CD4-positive, alpha-beta T cell treated with Interleukin-6 for 4 hours (primary cell): ENCODE results near the gene CENPP.
"Not testable (repeated sequence)": the region's sequence is repeated elsewhere in the genome, so short reads cannot be mapped to it uniquely, and the experiment has no call there.

Source experiments
- DNase-seq: peaks from one replicate; pipeline ENCODE4 v3.0.0-alpha.2; 2020; ENCODE audit warnings: mixed read lengths

CENPP gene

GRCh38 chr9:92619601-92620300 is 294.0 kb downstream of the CENPP start:
- DNase-seq: no peak

GRCh38 chr9:92620845-92621244 is 295.1 kb downstream of the CENPP start:
- DNase-seq: no peak

- DNase-seq: not testable (repeated sequence)
These were observed 298.2 kb downstream of the CENPP start for GRCh38 chr9:92623936-92624335.

- no peak for DNase-seq
These were observed 300.7 kb downstream of the CENPP start for GRCh38 chr9:92626484-92626883.

- DNase-seq: no peak
These were observed 301.9 kb downstream of the CENPP start for GRCh38 chr9:92627651-92628050.

- no peak for DNase-seq
These were observed 305.9 kb downstream of the CENPP start for GRCh38 chr9:92631452-92632343.

GRCh38 chr9:92632641-92633040 is 306.9 kb downstream of the CENPP start:
- DNase-seq: no peak

GRCh38 chr9:92633614-92634278 is 308.0 kb downstream of the CENPP start:
- no peak for DNase-seq

- DNase-seq: peak; percentile 55
These were observed 309.2 kb downstream of the CENPP start for GRCh38 chr9:92634712-92635605.

- DNase-seq: no peak
These were observed 310.0 kb downstream of the CENPP start for GRCh38 chr9:92635760-92636159.

- no peak for DNase-seq
These were observed 310.9 kb downstream of the CENPP start for GRCh38 chr9:92636627-92637026.

GRCh38 chr9:92637326-92637725 is 311.6 kb downstream of the CENPP start:
- DNase-seq: no peak

GRCh38 chr9:92637886-92638620 is 312.3 kb downstream of the CENPP start:
- no peak for DNase-seq

GRCh38 chr9:92638621-92639101 is 312.9 kb downstream of the CENPP start:
- no peak for DNase-seq

GRCh38 chr9:92639124-92639523 is 313.4 kb downstream of the CENPP start:
- no peak for DNase-seq

- DNase-seq: no peak
These were observed 314.1 kb downstream of the CENPP start for GRCh38 chr9:92639791-92640271.

- no peak for DNase-seq
These were observed 314.8 kb downstream of the CENPP start for GRCh38 chr9:92640398-92641091.

- DNase-seq: no peak
These were observed 315.5 kb downstream of the CENPP start for GRCh38 chr9:92641092-92641809.

- no peak for DNase-seq
These were observed 316.3 kb downstream of the CENPP start for GRCh38 chr9:92642041-92642451.

GRCh38 chr9:92642564-92642963 is 316.8 kb downstream of the CENPP start:
- DNase-seq: no peak
